GM23338 (cell line): ENCODE data around the gene DGKB. TPM values are rescaled to one million over a fixed set of nuclear protein-coding genes. Genes with fewer than 3 reads are reported as not detected.

Experiments used
- ATAC-seq: fragments of 200-7000 bp; cut with Tn5 transposase; 3 replicates; pipeline ENCODE4 v1.9.1; 2020
- DNase-seq: peaks from one replicate; pipeline ENCODE4 v3.0.0-alpha.2; 2015; ENCODE audit warnings: low spot score
- H2AFZ ChIP-seq: fragments of 200-600 bp; sonication (generic); 2 replicates; pipeline ENCODE4 v1.8.0; 2016; ENCODE audit warnings: antibody characterized with exemption, mild to moderate bottlenecking, moderate library complexity
- H3F3A ChIP-seq: fragments of 200-600 bp; sonication (generic); replicated peaks from 2 replicates; pipeline ENCODE4 v1.8.0; 2017; ENCODE audit warnings: antibody characterized with exemption, mixed run types, low read depth
- H3K27ac ChIP-seq: fragments of 200-600 bp; sonication (generic); 2 replicates; pipeline ENCODE4 v1.6.1; 2016; ENCODE audit warnings: low read depth
- H3K27me3 ChIP-seq: fragments of 200-600 bp; sonication (generic); 2 replicates; pipeline ENCODE4 v1.8.0; 2016; ENCODE audit warnings: mild to moderate bottlenecking, mixed run types, moderate library complexity; ENCODE audit not compliant: insufficient read depth
- H3K36me3 ChIP-seq: fragments of 200-600 bp; sonication (generic); 2 replicates; pipeline ENCODE4 v1.8.0; 2016; ENCODE audit warnings: mild to moderate bottlenecking; ENCODE audit not compliant: insufficient read depth
- H3K4me1 ChIP-seq: fragments of 200-600 bp; sonication (generic); 2 replicates; pipeline ENCODE4 v1.8.0; 2016; ENCODE audit warnings: mild to moderate bottlenecking, moderate library complexity; ENCODE audit not compliant: insufficient read depth
- H3K4me2 ChIP-seq: fragments of 200-600 bp; sonication (generic); 2 replicates; pipeline ENCODE4 v1.7.1; 2017; ENCODE audit warnings: mixed run types
- H3K4me3 ChIP-seq: fragments of 200-600 bp; sonication (generic); 2 replicates; pipeline ENCODE4 v1.6.1; 2016; ENCODE audit warnings: mixed run types
- H3K79me2 ChIP-seq: fragments of 200-600 bp; sonication (generic); replicated peaks from 2 replicates; pipeline ENCODE4 v1.8.0; 2017; ENCODE audit warnings: mild to moderate bottlenecking; ENCODE audit not compliant: insufficient read depth
- H3K9me2 ChIP-seq: fragments of 200-600 bp; sonication (generic); 2 replicates; pipeline ENCODE4 v1.8.0; 2017; ENCODE audit not compliant: insufficient read depth
- H4K20me1 ChIP-seq: fragments of 200-600 bp; sonication (generic); replicated peaks from 2 replicates; pipeline ENCODE4 v1.8.0; 2017; ENCODE audit warnings: mild to moderate bottlenecking; ENCODE audit not compliant: insufficient read depth
- H3K27ac Mint-ChIP-seq: 2 replicates; pipeline ENCODE4 v1.8.0; 2020; ENCODE audit warnings: inconsistent platforms, mild to moderate bottlenecking, moderate library complexity, mixed read lengths
- H3K27me3 Mint-ChIP-seq: 3 replicates; pipeline ENCODE4 v1.8.0; 2022; ENCODE audit warnings: low read depth, mild to moderate bottlenecking, moderate library complexity, mixed read lengths, inconsistent platforms; ENCODE audit not compliant: insufficient read depth, poor library complexity
- H3K36me3 Mint-ChIP-seq: 3 replicates; pipeline ENCODE4 v1.8.0; 2021; ENCODE audit warnings: low read depth, mild to moderate bottlenecking, inconsistent platforms, moderate library complexity, mixed read lengths
- H3K4me1 Mint-ChIP-seq: 3 replicates; pipeline ENCODE4 v1.8.0; 2020; ENCODE audit warnings: mild to moderate bottlenecking, inconsistent platforms, mixed read lengths
- H3K4me3 Mint-ChIP-seq: 3 replicates; pipeline ENCODE4 v1.8.0; 2021; ENCODE audit warnings: moderate library complexity, mild to moderate bottlenecking, inconsistent platforms, mixed read lengths
- H3K9me3 Mint-ChIP-seq: 3 replicates; pipeline ENCODE4 v1.8.0; 2020; ENCODE audit warnings: moderate library complexity, mild to moderate bottlenecking, inconsistent platforms, mixed read lengths
- CREB1 ChIP-seq: fragments of 250-450 bp; sonication (Bioruptor Pico); IDR thresholded peaks from 2 replicates; pipeline ENCODE4 v1.5.0; 2020; ENCODE audit warnings: low read depth, mild to moderate bottlenecking, moderate library complexity
- CTCF ChIP-seq, 2 experiments: fragments of 200-600 bp in 1 of 2; sonication (generic) in 1 of 2; conservative IDR thresholded peaks; 2 replicates each; pipeline versions ENCODE4 v1.5.1 to v1.6.1; 2016 to 2017; ENCODE audit warnings: antibody characterized with exemption in 2 of 2, low read depth in 2 of 2, mild to moderate bottlenecking in 2 of 2, moderate library complexity in 1 of 2
- EZH2 ChIP-seq: fragments of 200-600 bp; sonication (generic); IDR thresholded peaks from one replicate; pipeline ENCODE4 v1.8.0; 2017; ENCODE audit warnings: antibody characterized with exemption, mild to moderate bottlenecking, low read depth; ENCODE audit not compliant: unreplicated experiment
- EZH2phosphoT487 ChIP-seq: fragments of 200-600 bp; sonication (generic); IDR thresholded peaks from one replicate; pipeline ENCODE4 v1.8.1; 2018; ENCODE audit warnings: antibody characterized with exemption; ENCODE audit not compliant: unreplicated experiment
- JUNB ChIP-seq: IDR thresholded peaks from one replicate; pipeline ENCODE4 v1.6.1; 2016; ENCODE audit warnings: antibody characterized with exemption; ENCODE audit not compliant: unreplicated experiment
- NANOG ChIP-seq: IDR thresholded peaks from 2 replicates; pipeline ENCODE4 v1.6.1; 2016; ENCODE audit warnings: antibody characterized with exemption, borderline replicate concordance
- POLR2AphosphoS5 ChIP-seq: IDR thresholded peaks from 2 replicates; pipeline ENCODE4 v1.6.1; 2016; ENCODE audit warnings: antibody characterized with exemption, low read depth
- REST ChIP-seq: IDR thresholded peaks from one replicate; pipeline ENCODE4 v1.6.1; 2018; ENCODE audit warnings: antibody characterized with exemption; ENCODE audit not compliant: unreplicated experiment
- STAT1 ChIP-seq: IDR thresholded peaks from one replicate; pipeline ENCODE4 v1.6.1; 2016; ENCODE audit warnings: antibody characterized with exemption; ENCODE audit not compliant: unreplicated experiment
- ZNF114 ChIP-seq: fragments of 250-450 bp; sonication (Bioruptor Pico); IDR thresholded peaks from 2 replicates; pipeline ENCODE4 v1.5.0; 2020; ENCODE audit warnings: mild to moderate bottlenecking, moderate library complexity
- ZNF331 ChIP-seq: fragments of 250-450 bp; sonication (Bioruptor Pico); IDR thresholded peaks from 2 replicates; pipeline ENCODE4 v1.5.0; 2020; ENCODE audit warnings: low read depth, mild to moderate bottlenecking, moderate library complexity
- ZNF462 ChIP-seq: fragments of 250-450 bp; sonication (Bioruptor Pico); IDR thresholded peaks from 2 replicates; pipeline ENCODE4 v1.5.0; 2020; ENCODE audit warnings: mild to moderate bottlenecking, moderate library complexity
- polyA plus RNA-seq: library from polyadenylated mRNA; unstranded; fragments of >200 nt; fragmentation: Nextera tagmentation; extraction: Ambion mirVana; gene quantifications from 2 replicates; pipeline ENCODE4 v1.2.1, GENCODE V29; 2016
- total RNA-seq: library from RNA; depleted of rRNA; stranded (reverse); fragments of >200 nt; shearing (Covaris generic); gene quantifications from 2 replicates; pipeline ENCODE4 v1.2.3, GENCODE V29; 2014
- TF ChIP-seq, protein P1 (sequence below): IDR thresholded peaks from 2 replicates; pipeline ENCODE4 v1.6.1; 2016; ENCODE audit warnings: antibody characterized with exemption

Gene DGKB
- total and polyA plus RNA-seq, 2 experiments from 2014 or later: 4.8 to 11.5 TPM

GRCh38 chr7:14822481-14822854, 80.1 kb downstream of the DGKB start:
- TF ChIP-seq ZNF114 (CRISPR knock-in tag): no peak
- no peak for TF ChIP-seq STAT1
- no peak for TF ChIP-seq REST
- TF ChIP-seq ZNF331: no peak
- TF ChIP-seq EZH2: no peak
- TF ChIP-seq ZNF462 (CRISPR knock-in tag): no peak
- TF ChIP-seq EZH2phosphoT487: no peak
- no peak for TF ChIP-seq CTCF (conservative IDR thresholded peaks at IDR 0.05; ENCODE audit: low read depth in 2 of 2)
- TF ChIP-seq, protein P1, sequence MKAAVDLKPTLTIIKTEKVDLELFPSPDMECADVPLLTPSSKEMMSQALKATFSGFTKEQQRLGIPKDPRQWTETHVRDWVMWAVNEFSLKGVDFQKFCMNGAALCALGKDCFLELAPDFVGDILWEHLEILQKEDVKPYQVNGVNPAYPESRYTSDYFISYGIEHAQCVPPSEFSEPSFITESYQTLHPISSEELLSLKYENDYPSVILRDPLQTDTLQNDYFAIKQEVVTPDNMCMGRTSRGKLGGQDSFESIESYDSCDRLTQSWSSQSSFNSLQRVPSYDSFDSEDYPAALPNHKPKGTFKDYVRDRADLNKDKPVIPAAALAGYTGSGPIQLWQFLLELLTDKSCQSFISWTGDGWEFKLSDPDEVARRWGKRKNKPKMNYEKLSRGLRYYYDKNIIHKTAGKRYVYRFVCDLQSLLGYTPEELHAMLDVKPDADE: no peak
- no peak for TF ChIP-seq CREB1 (CRISPR knock-in tag)
- TF ChIP-seq JUNB: no peak
- no peak for TF ChIP-seq NANOG
- TF ChIP-seq POLR2AphosphoS5: no peak

More at GRCh38 chr7:14822481-14822854, 80.1 kb downstream of the DGKB start:
- no peak for ATAC-seq
- Histone ChIP-seq H3K9me2 (no peaks in the 10 kb centered on the region), H3K27me3 (no peaks in the 10 kb centered on the region), H4K20me1 (no peaks in the 10 kb centered on the region), H3F3A (no peaks in the 10 kb centered on the region), H3K36me3 (no peaks in the 10 kb centered on the region), H2AFZ (no peak overlapping the region), H3K4me1 (no peaks in the 10 kb centered on the region), H3K4me2 (no peak overlapping the region), H3K27ac (no peak overlapping the region), H3K79me2 (no peaks in the 10 kb centered on the region), H3K4me3 (no peak overlapping the region)
- no peak overlapping the region for H3K4me3 Mint-ChIP-seq
- no peaks in the 10 kb centered on the region for H3K36me3 Mint-ChIP-seq
- H3K27ac Mint-ChIP-seq: no peak overlapping the region
- H3K9me3 Mint-ChIP-seq: no peaks in the 10 kb centered on the region
- H3K27me3 Mint-ChIP-seq: no peaks in the 10 kb centered on the region
- H3K4me1 Mint-ChIP-seq: peaks cover 9% of the 10 kb centered on the region; the same call in 1 of the 3 replicates
- no peak for DNase-seq
